Transverse colon (tissue), 3 donors: ENCODE results near the gene SESN1.

Experiments used
- EP300 ChIP-seq: sonication (generic); formaldehyde crosslinking; IDR thresholded peaks from one replicate; pipeline ENCODE4 v1.6.1; 2017; ENCODE audit warnings: antibody characterized with exemption, low read depth
- TF ChIP-seq, protein P1 (sequence below), 5 experiments: fragments of 200-600 bp in 3 of 5; fragments of 450-650 bp in 2 of 5; sonication (generic) in 3 of 5; IDR thresholded peaks; 1 replicate in 2 of 5; 2 replicates in 3 of 5; pipeline ENCODE4 v1.5.1; 2016 to 2017; ENCODE audit warnings: antibody characterized with exemption in 5 of 5, inconsistent platforms in 3 of 5, mild to moderate bottlenecking in 2 of 5, moderate library complexity in 1 of 5

DNA sequence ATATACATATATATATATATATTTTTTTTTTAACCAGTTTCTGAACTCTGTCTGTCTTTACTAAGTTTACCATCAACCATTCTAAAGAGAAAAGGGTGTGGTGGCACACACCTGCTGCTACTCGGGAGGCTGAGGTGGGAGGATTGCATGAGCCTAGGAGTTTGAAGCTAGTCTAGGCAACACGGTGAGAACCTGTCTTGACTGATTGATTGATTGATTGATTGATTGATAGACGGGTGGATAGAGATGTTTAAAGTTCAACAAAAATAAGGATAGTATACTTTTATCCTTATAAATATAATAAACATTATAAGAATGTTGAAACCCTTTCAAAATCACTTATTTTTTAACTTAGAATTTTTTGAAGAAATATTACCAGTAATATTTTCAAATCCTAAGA, 30.9 kb upstream of the SESN1 start:
- TF ChIP-seq, protein P1, sequence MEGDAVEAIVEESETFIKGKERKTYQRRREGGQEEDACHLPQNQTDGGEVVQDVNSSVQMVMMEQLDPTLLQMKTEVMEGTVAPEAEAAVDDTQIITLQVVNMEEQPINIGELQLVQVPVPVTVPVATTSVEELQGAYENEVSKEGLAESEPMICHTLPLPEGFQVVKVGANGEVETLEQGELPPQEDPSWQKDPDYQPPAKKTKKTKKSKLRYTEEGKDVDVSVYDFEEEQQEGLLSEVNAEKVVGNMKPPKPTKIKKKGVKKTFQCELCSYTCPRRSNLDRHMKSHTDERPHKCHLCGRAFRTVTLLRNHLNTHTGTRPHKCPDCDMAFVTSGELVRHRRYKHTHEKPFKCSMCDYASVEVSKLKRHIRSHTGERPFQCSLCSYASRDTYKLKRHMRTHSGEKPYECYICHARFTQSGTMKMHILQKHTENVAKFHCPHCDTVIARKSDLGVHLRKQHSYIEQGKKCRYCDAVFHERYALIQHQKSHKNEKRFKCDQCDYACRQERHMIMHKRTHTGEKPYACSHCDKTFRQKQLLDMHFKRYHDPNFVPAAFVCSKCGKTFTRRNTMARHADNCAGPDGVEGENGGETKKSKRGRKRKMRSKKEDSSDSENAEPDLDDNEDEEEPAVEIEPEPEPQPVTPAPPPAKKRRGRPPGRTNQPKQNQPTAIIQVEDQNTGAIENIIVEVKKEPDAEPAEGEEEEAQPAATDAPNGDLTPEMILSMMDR (IDR thresholded peaks at IDR 0.05): no peak
- no peak for TF ChIP-seq EP300
